GM18502 (cell line): ENCODE measurements around the gene CIAO2A.
A peak's percentile ranks its signal among the peaks of the same experiment; 100 is the strongest.
"Not testable (repeated sequence)": the region's sequence is repeated elsewhere in the genome, so short reads cannot be mapped to it uniquely, and the experiment has no call there.

Experiments used
- ATAC-seq: cut with Tn5 transposase; IDR thresholded peaks from one replicate; pipeline ENCODE4 v1.9.1; 2021; ENCODE audit warnings: mild to moderate bottlenecking; ENCODE audit not compliant: unreplicated experiment, poor library complexity

The CIAO2A gene

DNA sequence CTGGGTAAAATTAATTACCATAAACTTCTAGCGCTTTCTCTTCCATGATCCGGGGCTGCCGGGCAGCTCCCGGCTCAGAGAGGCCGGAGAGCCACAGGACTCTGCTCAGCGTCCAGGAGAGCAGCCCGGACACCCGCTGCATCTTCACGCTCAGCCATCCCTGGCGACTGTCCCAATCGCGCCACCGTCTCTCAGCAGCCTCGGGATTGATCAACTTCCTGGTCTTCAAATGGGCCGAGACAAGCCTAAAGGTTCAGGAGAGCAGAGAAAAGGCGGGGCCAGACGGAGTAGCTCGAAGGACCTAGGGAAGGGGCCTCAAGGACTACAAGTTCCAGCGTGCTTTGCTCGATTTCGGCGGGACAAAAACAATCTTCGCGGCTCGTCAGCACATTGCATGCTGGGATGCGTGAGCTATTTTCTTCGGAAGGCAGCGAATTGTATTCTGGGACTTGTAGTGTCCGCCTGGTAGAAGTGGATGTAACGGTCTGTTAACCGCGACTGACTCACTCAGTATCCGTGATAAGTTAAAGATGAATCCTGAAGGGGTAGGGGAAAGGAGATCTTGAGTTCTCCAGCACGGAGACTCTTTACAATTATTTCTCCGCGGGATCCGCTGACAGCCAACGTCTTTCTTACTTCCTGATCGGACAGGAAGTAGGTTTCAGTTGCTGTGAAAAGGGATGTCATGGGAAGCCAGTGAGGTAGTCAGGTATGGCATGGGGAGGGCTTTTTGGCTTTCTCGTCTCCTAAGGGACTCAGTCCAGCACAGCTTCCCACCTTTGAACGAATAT is at the start of gene CIAO2A:
Gene CIAO2A (minus strand): TSS at position 212 of the 791 bp plus-strand sequence. CDS start 70 bp downstream, at position 142.
- ATAC-seq = peak; percentile 67

- ATAC-seq = no peak
These were observed 49.6 kb upstream of the CIAO2A start for GRCh38 chr15:64143276-64143675.

- ATAC-seq = no peak
These were observed 48.3 kb upstream of the CIAO2A start for GRCh38 chr15:64141798-64142512.

DNA sequence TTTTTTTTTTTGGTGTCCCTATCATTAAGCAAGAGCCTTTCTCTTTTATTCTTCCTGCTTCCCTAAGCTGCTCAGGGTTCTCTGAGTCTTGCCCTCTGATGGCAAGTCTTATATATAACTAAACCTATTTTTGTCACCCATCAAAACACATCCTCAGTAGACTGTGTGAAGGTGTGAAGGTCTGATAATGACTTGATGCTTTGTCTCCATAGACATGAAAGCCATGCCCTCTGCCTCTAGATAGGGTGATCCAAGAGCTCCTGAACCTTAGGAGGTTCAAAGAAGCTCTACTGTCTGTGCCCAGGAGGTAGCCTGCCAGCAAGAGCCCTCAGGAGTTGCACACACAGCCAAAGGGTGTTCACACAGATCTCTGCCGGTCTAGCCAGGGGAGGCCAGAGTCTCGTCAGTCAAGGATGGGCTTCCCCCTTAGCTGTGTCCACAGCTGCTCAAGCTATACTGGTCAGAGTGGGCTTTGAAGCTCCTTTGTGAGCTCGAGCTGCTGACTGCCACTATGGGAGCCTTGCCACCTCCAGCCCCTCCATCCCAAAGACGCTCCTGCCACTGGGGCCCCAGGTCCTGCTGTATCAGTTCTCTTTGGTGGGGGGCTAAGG is 44.8 kb upstream of the CIAO2A start:
- ATAC-seq = no peak

GRCh38 chr15:64137226-64137833 is 43.7 kb upstream of the CIAO2A start:
- no peak for ATAC-seq

GRCh38 chr15:64136347-64136746 is 42.7 kb upstream of the CIAO2A start:
- ATAC-seq = no peak

DNA sequence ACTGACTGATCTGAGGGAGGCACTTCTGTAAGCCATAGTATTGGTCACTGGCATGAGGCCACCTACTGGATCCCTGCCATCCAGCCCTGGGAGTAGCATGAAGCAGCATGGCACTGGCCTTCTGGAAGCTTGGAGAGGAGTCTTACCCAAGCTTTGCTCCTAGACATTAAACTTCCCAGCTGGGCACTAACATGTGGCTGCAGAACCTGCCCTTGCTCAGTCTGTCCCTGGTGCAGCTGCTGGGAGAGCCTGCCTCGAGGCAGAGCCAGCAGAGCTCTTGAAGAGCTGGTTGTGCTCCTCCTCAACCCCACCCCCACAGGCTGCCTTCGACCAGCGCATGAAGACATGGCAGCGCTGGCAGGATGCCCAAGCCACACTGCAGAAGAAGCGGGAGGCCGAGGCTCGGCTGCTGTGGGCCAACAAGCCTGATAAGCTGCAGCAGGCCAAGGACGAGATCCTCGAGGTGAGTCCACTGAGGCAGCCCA is 40.7 kb upstream of the CIAO2A start:
- ATAC-seq = no peak

GRCh38 chr15:64133623-64134344 is 40.1 kb upstream of the CIAO2A start:
- ATAC-seq = no peak

DNA sequence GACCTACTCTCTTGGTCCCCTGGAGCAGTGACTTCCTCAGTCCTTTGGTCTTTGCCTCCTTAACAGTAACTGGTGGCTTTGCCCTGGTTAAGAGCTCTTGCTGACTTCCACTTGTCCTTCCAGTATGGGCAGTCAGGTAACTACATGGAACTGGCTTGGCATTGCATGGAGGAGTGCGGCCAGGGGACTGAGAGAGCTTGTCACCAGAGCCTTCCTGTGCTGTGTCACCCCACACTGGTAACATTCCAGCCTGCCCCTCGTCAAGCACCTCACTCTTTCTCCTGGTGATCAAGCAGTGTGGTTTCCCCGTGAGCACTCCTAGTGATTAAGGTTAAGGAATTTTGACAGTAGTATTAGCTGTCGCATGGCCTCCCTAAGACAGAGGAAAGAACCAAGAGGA is 38.6 kb upstream of the CIAO2A start:
- ATAC-seq = no peak

DNA sequence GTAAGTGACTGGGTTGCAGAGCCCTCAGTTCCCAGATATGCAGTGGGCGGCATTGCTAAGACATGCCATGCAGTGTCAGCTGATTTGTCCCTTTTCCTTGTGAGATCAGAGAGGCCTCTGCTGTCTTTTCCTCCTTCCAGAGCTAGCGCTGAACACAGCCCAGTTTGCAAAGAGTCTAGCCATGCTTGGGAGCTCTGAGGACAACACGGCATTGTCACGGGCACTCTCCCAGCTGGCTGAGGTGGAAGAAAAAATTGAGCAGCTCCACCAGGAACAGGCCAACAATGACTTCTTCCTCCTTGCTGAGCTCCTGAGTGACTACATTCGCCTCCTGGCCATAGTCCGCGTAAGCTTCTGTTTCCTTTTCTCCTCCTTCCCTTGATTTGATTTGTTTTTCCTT is 37.9 kb upstream of the CIAO2A start:
- ATAC-seq = no peak

DNA sequence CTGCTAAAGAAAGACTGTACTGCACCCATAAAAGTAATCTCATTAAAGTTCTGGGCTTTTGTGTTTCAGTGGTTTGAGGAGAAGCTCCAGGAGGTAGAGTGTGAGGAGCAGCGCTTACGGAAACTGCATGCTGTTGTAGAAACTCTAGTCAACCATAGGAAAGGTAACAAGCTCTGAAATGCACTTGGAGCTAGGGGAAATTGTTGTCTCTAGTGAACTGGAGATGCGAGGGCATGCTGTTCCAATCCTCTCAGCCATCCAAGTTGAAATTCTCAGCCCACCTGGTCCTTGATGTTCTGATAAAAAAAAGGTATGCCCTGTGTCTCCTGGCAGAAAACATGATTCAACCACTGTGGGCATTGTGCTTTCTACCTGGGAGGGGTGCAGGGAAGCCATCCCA is 36.5 kb upstream of the CIAO2A start:
- no peak for ATAC-seq

- ATAC-seq = no peak
These were observed 34.1 kb upstream of the CIAO2A start for GRCh38 chr15:64127521-64128270.

DNA sequence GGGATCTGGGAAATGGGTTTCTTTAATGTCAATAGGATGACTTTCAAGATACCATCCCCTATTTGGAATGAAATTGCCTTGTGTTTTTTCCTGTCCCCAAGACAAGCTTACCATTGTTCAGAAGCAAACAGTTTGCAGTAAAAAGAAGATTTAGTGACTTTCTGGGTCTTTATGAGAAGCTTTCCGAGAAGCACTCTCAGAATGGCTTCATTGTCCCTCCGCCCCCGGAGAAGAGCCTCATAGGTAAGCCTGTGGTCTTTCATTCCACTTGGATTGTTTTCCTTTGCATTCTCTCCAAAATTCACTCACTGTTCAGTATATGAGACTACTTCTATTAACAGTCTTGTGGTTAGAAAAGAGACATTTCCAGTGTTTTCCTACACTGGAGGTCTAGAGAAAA is 32.3 kb upstream of the CIAO2A start:
- ATAC-seq = no peak

DNA sequence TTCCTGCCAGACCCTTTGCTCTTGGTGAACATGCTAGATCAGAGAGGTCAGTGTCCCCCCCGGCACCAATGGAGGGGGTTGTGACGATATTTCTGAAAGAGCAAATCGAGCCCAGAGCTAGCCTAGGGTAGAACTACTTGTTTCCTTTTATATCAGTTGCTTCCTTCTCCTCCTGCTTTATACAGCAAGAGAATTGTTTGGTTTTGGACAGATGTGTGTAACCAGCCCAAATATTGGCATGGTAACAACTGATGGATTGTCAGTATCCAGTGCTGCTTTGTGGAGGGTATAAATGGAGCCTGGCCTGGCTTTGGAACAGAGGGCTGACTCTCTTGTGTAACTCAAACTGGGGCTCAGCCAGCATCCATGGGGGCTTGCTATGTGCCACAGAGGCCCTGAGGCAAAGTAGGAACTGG is 29.3 kb upstream of the CIAO2A start:
- no peak for ATAC-seq

DNA sequence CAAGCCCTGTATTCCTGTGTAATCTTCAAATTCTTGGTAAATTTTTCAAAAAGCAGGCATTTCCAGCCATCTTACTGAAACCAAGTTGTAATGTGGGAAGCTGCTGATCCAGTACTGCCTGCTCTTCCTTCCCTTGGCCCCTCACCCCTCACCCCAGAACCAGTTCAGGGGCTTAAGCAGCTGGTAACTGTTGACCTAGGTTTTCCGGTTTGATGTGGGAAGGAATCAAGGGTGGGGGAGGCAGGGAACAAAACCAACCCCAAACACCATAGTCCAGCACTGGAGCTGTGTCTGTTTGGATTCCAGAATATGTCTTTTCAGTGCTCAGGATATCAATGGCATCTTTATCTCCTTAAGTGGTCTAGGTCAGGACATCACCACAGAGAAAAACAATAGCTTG is 28.8 kb upstream of the CIAO2A start:
- no peak for ATAC-seq

GRCh38 chr15:64121614-64122013 is 28.0 kb upstream of the CIAO2A start:
- ATAC-seq = no peak

DNA sequence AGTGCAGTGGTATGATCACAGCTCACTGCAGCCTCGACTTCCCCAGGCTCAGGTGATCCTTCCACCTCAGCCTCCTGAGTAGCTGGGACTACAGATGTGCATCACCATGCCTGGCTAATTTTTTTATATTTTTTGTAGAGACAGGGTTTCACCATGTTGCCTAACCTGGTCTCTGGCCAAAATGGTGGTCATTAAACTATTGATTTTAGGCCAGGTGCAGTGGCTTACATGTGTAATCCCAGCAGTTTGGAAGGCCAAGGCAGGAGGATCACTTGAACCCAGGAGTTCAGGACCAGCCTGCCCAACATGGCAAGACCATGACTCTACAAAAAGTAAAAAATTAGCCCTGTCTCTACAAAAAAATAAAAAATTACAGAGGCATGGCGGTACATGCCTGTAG is 26.7 kb upstream of the CIAO2A start:
- not testable (repeated sequence) for ATAC-seq

DNA sequence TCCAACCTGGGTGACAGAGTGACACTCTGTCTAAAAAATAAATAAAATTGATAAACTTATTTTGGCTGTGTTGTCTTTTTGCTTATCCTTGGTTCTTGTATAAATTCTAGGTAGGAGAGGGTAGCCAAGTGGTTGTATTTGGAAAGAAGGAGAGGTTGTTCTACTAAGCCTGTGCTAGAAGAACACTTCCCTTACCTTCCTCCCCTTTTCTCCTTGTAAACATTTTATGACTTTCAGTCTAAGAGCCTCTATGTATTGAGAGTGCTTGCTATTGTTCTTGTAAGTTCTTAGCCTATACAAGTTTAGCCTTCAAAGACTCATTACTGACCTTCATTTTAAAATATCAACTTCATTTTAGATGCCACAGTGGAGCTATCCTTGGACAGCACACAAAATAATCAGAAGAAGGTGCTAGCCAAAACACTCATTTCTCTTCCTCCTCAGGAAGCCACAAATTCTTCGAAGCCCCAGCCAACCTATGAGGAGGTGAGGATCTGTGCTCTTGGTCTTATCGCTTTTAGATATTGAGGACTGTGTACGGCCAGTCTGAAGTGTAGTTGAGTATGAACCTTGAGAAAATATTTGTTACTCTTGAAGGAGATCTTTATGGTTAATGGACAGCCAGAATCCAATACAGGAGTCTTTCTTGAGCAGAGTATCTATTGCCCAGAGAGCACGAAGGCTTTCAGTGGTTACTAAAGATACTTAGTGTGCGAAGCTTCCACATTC is 24.3 kb upstream of the CIAO2A start:
- no peak for ATAC-seq

DNA sequence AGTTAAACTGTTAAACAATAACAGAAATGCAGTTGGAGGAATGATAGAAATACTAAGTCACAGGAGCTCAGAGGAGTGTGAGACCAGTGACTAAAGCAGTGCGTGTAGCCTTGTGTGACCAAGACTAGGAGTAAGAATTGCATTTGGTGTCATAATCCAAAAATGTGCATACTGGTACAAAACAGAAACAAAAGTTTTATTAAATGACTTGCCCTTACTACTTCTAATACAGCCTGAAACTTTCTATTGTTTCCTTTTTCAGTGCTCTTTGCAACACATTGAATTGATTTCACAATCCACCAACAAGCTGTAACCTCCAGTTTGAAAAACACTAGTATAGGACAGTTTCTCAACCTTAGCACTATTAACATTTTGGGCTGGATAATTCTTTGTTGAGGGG is 19.3 kb upstream of the CIAO2A start:
- ATAC-seq = no peak
